ENCODE results near the gene EGFL8. TPM values are rescaled to one million over a fixed set of nuclear protein-coding genes. Genes with fewer than 3 reads are reported as not detected.

EGFL8 gene
- 3.0 and 6.0 TPM in 2 replicates for total RNA-seq

GRCh38 chr6:32164295-32164694 is at the start of gene EGFL8:
EGFL8 (plus strand) TSS chr6:32164595; CDS start chr6:32166166, 1,571 bp downstream.

GRCh38 chr6:32127717-32128592 is 36.4 kb upstream of the EGFL8 start, which contains the start of gene ATF6B:
ATF6B (minus strand) TSS chr6:32128246; CDS start chr6:32128207, 39 bp downstream.

GRCh38 chr6:32151863-32152768 is 12.3 kb upstream of the EGFL8 start, which contains the start of gene PRRT1:
PRRT1 (minus strand) TSS chr6:32151939; CDS start chr6:32151827, 112 bp downstream.

GRCh38 chr6:32153564-32154513 is 10.6 kb upstream of the EGFL8 start, which contains the start of gene PPT2:
PPT2 (plus strand) TSS chr6:32154141; CDS start chr6:32154595, 454 bp downstream.

GRCh38 chr6:32175711-32176475 is 11.5 kb downstream of the EGFL8 start, which contains the start of gene AGPAT1:
AGPAT1 (minus strand) TSS chr6:32176084; CDS start chr6:32171496, 4,588 bp downstream.

GRCh38 chr6:32177788-32178546 is 13.6 kb downstream of the EGFL8 start, which contains the start of gene RNF5:
RNF5 (plus strand) TSS chr6:32178405; CDS start chr6:32178512, 107 bp downstream.

GRCh38 chr6:32184084-32184640 is 19.8 kb downstream of the EGFL8 start, which contains the start of gene AGER:
AGER (minus strand) TSS chr6:32184253; CDS start chr6:32184222, 31 bp downstream.

GRCh38 chr6:32190054-32190851 is 25.9 kb downstream of the EGFL8 start, which contains the start of gene PBX2:
PBX2 (minus strand) TSS chr6:32190202; CDS start chr6:32189915, 287 bp downstream.

GRCh38 chr6:32192608-32193039 is 28.2 kb downstream of the EGFL8 start, which contains the start of gene GPSM3:
GPSM3 (minus strand) TSS chr6:32192643; CDS start chr6:32192513, 130 bp downstream.

Other genes with a start within 250 kb of the EGFL8 start
- gene C2, start 236.9 kb upstream of the EGFL8 start, total RNA-seq: 0.21 TPM in 1 of 2 replicates, not detected in the other
- gene CFB, start 218.5 kb upstream of the EGFL8 start, total RNA-seq: 3.1 and 3.9 TPM in 2 replicates
- 77.9 and 106 TPM in 2 replicates for gene NELFE, start 205.6 kb upstream of the EGFL8 start, total RNA-seq
- gene SKIC2, start 205.4 kb upstream of the EGFL8 start, total RNA-seq: 42.3 and 66.5 TPM in 2 replicates
- 16.1 and 17.8 TPM in 2 replicates for gene DXO, start 192.5 kb upstream of the EGFL8 start, total RNA-seq
- gene C4A, start 182.5 kb upstream of the EGFL8 start, total RNA-seq: 0.05 and 1.1 TPM in 2 replicates
- 0.09 and 1.1 TPM in 2 replicates for gene C4B, start 149.8 kb upstream of the EGFL8 start, total RNA-seq
- gene CYP21A2, start 126.2 kb upstream of the EGFL8 start, total RNA-seq: 0.28 TPM in 1 of 2 replicates, not detected in the other
- gene TNXB, start 55.3 kb upstream of the EGFL8 start, total RNA-seq: under 0.01 and 0.05 TPM in 2 replicates
- 20.4 and 29.6 TPM in 2 replicates for gene ATF6B, start 36.3 kb upstream of the EGFL8 start, total RNA-seq
- 5.4 and 9.8 TPM in 2 replicates for gene FKBPL, start 34.3 kb upstream of the EGFL8 start, total RNA-seq
- gene PRRT1, start 12.7 kb upstream of the EGFL8 start, total RNA-seq: 0.42 TPM in 1 of 2 replicates, not detected in the other
- 22.6 and 27.9 TPM in 2 replicates for gene PPT2, start 10.5 kb upstream of the EGFL8 start, total RNA-seq
- 45.0 and 51.9 TPM in 2 replicates for gene AGPAT1, start 11.5 kb downstream of the EGFL8 start, total RNA-seq
- gene RNF5, start 13.8 kb downstream of the EGFL8 start, total RNA-seq: 40.7 and 42.6 TPM in 2 replicates
- gene AGER, start 19.7 kb downstream of the EGFL8 start, total RNA-seq: 1.2 and 2.0 TPM in 2 replicates
- gene PBX2, start 25.6 kb downstream of the EGFL8 start, total RNA-seq: 36.3 and 48.5 TPM in 2 replicates
- 6.3 and 7.2 TPM in 2 replicates for gene GPSM3, start 28.0 kb downstream of the EGFL8 start, total RNA-seq
- 0.71 and 0.98 TPM in 2 replicates for gene NOTCH4, start 59.5 kb downstream of the EGFL8 start, total RNA-seq
- not detected in 2 replicates for gene TSBP1, start 207.3 kb downstream of the EGFL8 start, total RNA-seq
- not detected in 2 replicates for gene BTNL2, start 242.6 kb downstream of the EGFL8 start, total RNA-seq

All from airway epithelial cell (primary cell).